Keratinocyte (primary cell): ENCODE results near the gene FDX2. TPM values are rescaled to one million over a fixed set of nuclear protein-coding genes. Genes with fewer than 3 reads are reported as not detected.

Experiments
- DNase-seq: peaks from one replicate; pipeline ENCODE4 v3.0.0-alpha.2; 2011; ENCODE audit warnings: low read depth, missing footprints, low spot score
- FAIRE-seq: peaks from 2 replicates; lab custom pipeline; 2011; peaks lifted over from hg19 to GRCh38; lab: Jason Lieb, UNC
- H2AFZ ChIP-seq: 2 replicates; pipeline ENCODE4 v1.6.0; 2012; ENCODE audit warnings: low read length, control low read depth, inconsistent platforms; ENCODE audit not compliant: control insufficient read depth
- H3K27ac ChIP-seq: 2 replicates; pipeline ENCODE4 v1.5.1; 2011; ENCODE audit warnings: low read length; ENCODE audit not compliant: control insufficient read depth, insufficient read depth
- H3K27me3 ChIP-seq: 3 replicates; pipeline ENCODE4 v1.6.0; 2011; ENCODE audit warnings: low read length; ENCODE audit not compliant: control insufficient read depth, insufficient read depth; ENCODE audit errors: extremely low read depth
- H3K36me3 ChIP-seq, 2 experiments: 2 replicates in 1 of 2; 3 replicates in 1 of 2; pipeline ENCODE4 v1.5.1; 2011; ENCODE audit warnings: low read length in 2 of 2, mild to moderate bottlenecking in 1 of 2; ENCODE audit not compliant: control insufficient read depth in 2 of 2, insufficient read depth in 2 of 2; ENCODE audit errors: extremely low read depth in 1 of 2
- H3K4me1 ChIP-seq: 3 replicates; pipeline ENCODE4 v1.5.1; 2011; ENCODE audit warnings: low read length; ENCODE audit not compliant: control insufficient read depth, insufficient read depth; ENCODE audit errors: extremely low read depth
- H3K4me2 ChIP-seq: 3 replicates; pipeline ENCODE4 v1.6.0; 2011; ENCODE audit warnings: low read depth, low read length; ENCODE audit not compliant: control insufficient read depth, insufficient read depth; ENCODE audit errors: extremely low read depth
- H3K4me3 ChIP-seq, 3 experiments: fragments of 200-600 bp in 1 of 3; sonication (generic) in 1 of 3; 2 replicates in 2 of 3; 3 replicates in 1 of 3; pipeline ENCODE4 v1.5.1; 2011 to 2016; ENCODE audit warnings: low read length in 3 of 3, mild to moderate bottlenecking in 3 of 3, control low read depth in 2 of 3, inconsistent platforms in 1 of 3, low read depth in 1 of 3, mixed read lengths in 1 of 3, mixed run types in 1 of 3, moderate library complexity in 1 of 3; ENCODE audit not compliant: control insufficient read depth in 2 of 3, insufficient read depth in 2 of 3; ENCODE audit errors: extremely low read depth in 1 of 3
- H3K79me2 ChIP-seq: 2 replicates; pipeline ENCODE4 v1.6.0; 2012; ENCODE audit warnings: low read length; ENCODE audit not compliant: control insufficient read depth, insufficient read depth
- H3K9ac ChIP-seq: 3 replicates; pipeline ENCODE4 v1.6.0; 2011; ENCODE audit warnings: low read length; ENCODE audit not compliant: control insufficient read depth, insufficient read depth; ENCODE audit errors: extremely low read depth
- H3K9me1 ChIP-seq: 3 replicates; pipeline ENCODE4 v1.6.0; 2011; ENCODE audit warnings: low read length; ENCODE audit not compliant: control insufficient read depth, insufficient read depth; ENCODE audit errors: extremely low read depth
- H3K9me3 ChIP-seq: 2 replicates; pipeline ENCODE4 v1.5.1; 2012; ENCODE audit warnings: low read depth, low read length; ENCODE audit not compliant: control insufficient read depth
- H4K20me1 ChIP-seq: 3 replicates; pipeline ENCODE4 v1.6.0; 2011; ENCODE audit warnings: low read length; ENCODE audit not compliant: control insufficient read depth, insufficient read depth; ENCODE audit errors: extremely low read depth
- CTCF ChIP-seq, 3 experiments: IDR thresholded peaks in 1 of 3; conservative IDR thresholded peaks in 1 of 3; optimal IDR thresholded peaks in 1 of 3; 2 replicates in 2 of 3; 3 replicates in 1 of 3; pipeline versions ENCODE3 to v1.5.1; 2011; ENCODE audit warnings: low read length in 3 of 3, mild to moderate bottlenecking in 3 of 3, moderate library complexity in 2 of 3, control low read depth in 1 of 3, inconsistent platforms in 1 of 3; ENCODE audit not compliant: insufficient read depth in 2 of 3; ENCODE audit errors: extremely low read depth in 1 of 3
- EZH2 ChIP-seq: IDR thresholded peaks from one replicate; pipeline ENCODE4 v1.6.1; 2012; ENCODE audit warnings: inconsistent platforms, mild to moderate bottlenecking, low read length, moderate library complexity
- dilution Hi-C: fragments of 300-500 bp; cut with MboI; formaldehyde crosslinking; loops from one replicate; pipeline ENCODE4 v1.7.0; 2020; ENCODE audit warnings: low sequenced_read_pairs; ENCODE audit not compliant: extremely low pct_ligation_motif_present
- polyA plus RNA-seq, 5 experiments: library from polyadenylated mRNA; depleted of rRNA in 3 of 5; stranded (reverse) in 3 of 5; stranded (forward) in 1 of 5; unstranded in 1 of 5; fragments of >200 nt; gene quantifications; 1 replicate in 1 of 5; 2 replicates in 3 of 5; 3 replicates in 1 of 5; pipeline versions ENCODE4 v1.2.1 to v1.2.3, GENCODE V29; 2011 to 2012; ENCODE audit warnings: missing spikeins in 2 of 5, low read depth in 1 of 5, low replicate concordance in 1 of 5

FDX2 gene
- polyA plus RNA-seq, 1 donor (not counting 4 experiments of a cell fraction or from before 2014, with no cell fraction given): 19.2 TPM

- DNase-seq (no peak), FAIRE-seq (no peak)
- H3K79me2 ChIP-seq: no peaks in the 10 kb centered on the region
- H3K9me3 ChIP-seq: no peaks in the 10 kb centered on the region
- no peaks in the 10 kb centered on the region for H3K4me1 ChIP-seq
- H3K9me1 ChIP-seq: no peaks in the 10 kb centered on the region
- no peak overlapping the region for H3K4me3 ChIP-seq
- H2AFZ ChIP-seq: no peak overlapping the region
- no peak overlapping the region for H3K9ac ChIP-seq
- TF ChIP-seq EZH2 (no peak), CTCF (optimal IDR thresholded peaks at IDR 0.05 in 1 of 3, IDR thresholded peaks at IDR 0.05 in 1 of 3, conservative IDR thresholded peaks at IDR 0.05 in 1 of 3; ENCODE audit: extremely low read depth in 1 of 3, insufficient read depth in 2 of 3, low read length in 3 of 3) (no peak)
- no peaks in the 10 kb centered on the region for H3K27me3 ChIP-seq
- H3K27ac ChIP-seq: no peak overlapping the region
- no peaks in the 10 kb centered on the region for H4K20me1 ChIP-seq
- H3K36me3 ChIP-seq: peaks cover 10 to 28% of the 10 kb centered on the region in 2 experiments
- H3K4me2 ChIP-seq: no peak overlapping the region
- dilution Hi-C loops: no loop called here
Measured at GRCh38 chr19:10352764-10353671, 37.2 kb upstream of the FDX2 start.

GRCh38 chr19:10346509-10346908, 30.7 kb upstream of the FDX2 start:
- no peak overlapping the region for H3K4me2 ChIP-seq
- H3K9me1 ChIP-seq: no peaks in the 10 kb centered on the region
- H4K20me1 ChIP-seq: no peaks in the 10 kb centered on the region
- no peaks in the 10 kb centered on the region for H3K9me3 ChIP-seq
- dilution Hi-C loops: no loop called here
- H2AFZ ChIP-seq: no peak overlapping the region
- TF ChIP-seq EZH2: no peak
- TF ChIP-seq CTCF (optimal IDR thresholded peaks at IDR 0.05 in 1 of 3, IDR thresholded peaks at IDR 0.05 in 1 of 3, conservative IDR thresholded peaks at IDR 0.05 in 1 of 3; ENCODE audit: extremely low read depth in 1 of 3, insufficient read depth in 2 of 3, low read length in 3 of 3): no peak
- DNase-seq (no peak), FAIRE-seq (no peak)
- no peaks in the 10 kb centered on the region for H3K79me2 ChIP-seq
- no peaks in the 10 kb centered on the region for H3K27me3 ChIP-seq
- no peaks in the 10 kb centered on the region for H3K4me1 ChIP-seq
- H3K4me3 ChIP-seq: no peak overlapping the region
- H3K9ac ChIP-seq: no peak overlapping the region
- H3K36me3 ChIP-seq: peaks cover 6% of the 10 kb centered on the region in 2 experiments
- no peak overlapping the region for H3K27ac ChIP-seq
